SK-N-SH treated with all-trans-retinoic acid at 6 μM for 48 hours (cell line): Measurements from ENCODE around the gene GDA.

ENCODE experiments used
- ATAC-seq: fragments of 200-7000 bp; cut with Tn5 transposase; 3 replicates; pipeline ENCODE4 v1.9.1; 2020; ENCODE audit warnings: mild to moderate bottlenecking, moderate library complexity
- ARNTL ChIP-seq: fragments of 450-650 bp; formaldehyde crosslinking; IDR thresholded peaks from 2 replicates; pipeline ENCODE4 v1.5.0; 2020; ENCODE audit warnings: low read depth, mild to moderate bottlenecking, moderate library complexity, borderline replicate concordance
- BACH2 ChIP-seq: fragments of 250-450 bp; sonication (Bioruptor Pico); IDR thresholded peaks from 2 replicates; pipeline ENCODE4 v1.9.0; 2021; ENCODE audit warnings: mild to moderate bottlenecking, borderline replicate concordance
- CSDC2 ChIP-seq: fragments of 250-450 bp; sonication (Bioruptor Pico); IDR thresholded peaks from 2 replicates; pipeline ENCODE4 v1.5.0; 2020; ENCODE audit warnings: mild to moderate bottlenecking, moderate library complexity
- ESRRG ChIP-seq: fragments of 250-450 bp; sonication (Bioruptor Pico); IDR thresholded peaks from 2 replicates; pipeline ENCODE4 v1.6.1; 2021; ENCODE audit warnings: mild to moderate bottlenecking
- GLIS3 ChIP-seq: fragments of 250-450 bp; sonication (Bioruptor Pico); IDR thresholded peaks from 2 replicates; pipeline ENCODE4 v1.5.0; 2020; ENCODE audit warnings: mild to moderate bottlenecking, moderate library complexity
- ISL1 ChIP-seq: fragments of 250-450 bp; sonication (Bioruptor Pico); IDR thresholded peaks from 2 replicates; pipeline ENCODE4 v2.1.2; 2022; ENCODE audit warnings: mild to moderate bottlenecking, moderate library complexity
- OSR1 ChIP-seq: fragments of 250-450 bp; sonication (Bioruptor Pico); IDR thresholded peaks from 2 replicates; pipeline ENCODE4 v1.8.0; 2022; ENCODE audit warnings: moderate library complexity, mild to moderate bottlenecking, inconsistent platforms
- PPARA ChIP-seq: fragments of 250-450 bp; sonication (Bioruptor Pico); IDR thresholded peaks from 2 replicates; pipeline ENCODE4 v1.5.0; 2020; ENCODE audit warnings: mild to moderate bottlenecking, borderline replicate concordance
- RARB ChIP-seq: fragments of 250-450 bp; sonication (Bioruptor Pico); IDR thresholded peaks from 2 replicates; pipeline ENCODE4 v1.8.0; 2021; ENCODE audit warnings: mild to moderate bottlenecking, moderate library complexity
- SNAI2 ChIP-seq: fragments of 250-450 bp; sonication (Bioruptor Pico); IDR thresholded peaks from 2 replicates; pipeline ENCODE4 v1.5.0; 2020; ENCODE audit warnings: mild to moderate bottlenecking, moderate library complexity
- TCF4 ChIP-seq: fragments of 250-450 bp; sonication (Bioruptor Pico); IDR thresholded peaks from 2 replicates; pipeline ENCODE4 v1.8.0; 2021; ENCODE audit warnings: mild to moderate bottlenecking, moderate library complexity, borderline replicate concordance
- TOX ChIP-seq: fragments of 250-450 bp; sonication (Bioruptor Pico); IDR thresholded peaks from 2 replicates; pipeline ENCODE4 v1.8.0; 2021; ENCODE audit warnings: mild to moderate bottlenecking, moderate library complexity, borderline replicate concordance
- ZC3H10 ChIP-seq: fragments of 250-450 bp; sonication (Bioruptor Pico); IDR thresholded peaks from 2 replicates; pipeline ENCODE4 v1.5.1; 2021; ENCODE audit warnings: mild to moderate bottlenecking, moderate library complexity
- ZFP30 ChIP-seq: fragments of 450-650 bp; formaldehyde crosslinking; IDR thresholded peaks from 2 replicates; pipeline ENCODE4 v1.5.0; 2022; ENCODE audit warnings: mild to moderate bottlenecking, moderate library complexity
- ZNF565 ChIP-seq: fragments of 450-650 bp; formaldehyde crosslinking; conservative IDR thresholded peaks from 2 replicates; pipeline ENCODE4 v1.5.0; 2020; ENCODE audit warnings: low read depth, mild to moderate bottlenecking, moderate library complexity
- ZNF70 ChIP-seq: fragments of 450-650 bp; formaldehyde crosslinking; IDR thresholded peaks from 2 replicates; pipeline ENCODE4 v1.5.0; 2020; ENCODE audit warnings: mild to moderate bottlenecking, moderate library complexity
- ZNF8 ChIP-seq: fragments of 450-650 bp; formaldehyde crosslinking; IDR thresholded peaks from 2 replicates; pipeline ENCODE4 v1.5.0; 2020; ENCODE audit warnings: mild to moderate bottlenecking, moderate library complexity
- TF ChIP-seq, protein P1 (sequence below): fragments of 250-450 bp; sonication (Bioruptor Pico); IDR thresholded peaks from 2 replicates; pipeline ENCODE4 v1.5.0; 2020; ENCODE audit warnings: mild to moderate bottlenecking, moderate library complexity
- TF ChIP-seq, protein P2 (sequence below): fragments of 250-450 bp; sonication (Bioruptor Pico); IDR thresholded peaks from 2 replicates; pipeline ENCODE4 v1.5.1; 2020; ENCODE audit warnings: low read depth, mild to moderate bottlenecking, moderate library complexity
- TF ChIP-seq, protein P3 (sequence below): fragments of 250-450 bp; sonication (Bioruptor Pico); IDR thresholded peaks from 2 replicates; pipeline ENCODE4 v1.8.0; 2020; ENCODE audit warnings: mild to moderate bottlenecking, moderate library complexity, borderline replicate concordance
- TF ChIP-seq, protein P4 (sequence below): fragments of 250-450 bp; sonication (Bioruptor Pico); IDR thresholded peaks from 2 replicates; pipeline ENCODE4 v1.8.0; 2021; ENCODE audit warnings: low read depth, mild to moderate bottlenecking, moderate library complexity, borderline replicate concordance

GDA gene

DNA sequence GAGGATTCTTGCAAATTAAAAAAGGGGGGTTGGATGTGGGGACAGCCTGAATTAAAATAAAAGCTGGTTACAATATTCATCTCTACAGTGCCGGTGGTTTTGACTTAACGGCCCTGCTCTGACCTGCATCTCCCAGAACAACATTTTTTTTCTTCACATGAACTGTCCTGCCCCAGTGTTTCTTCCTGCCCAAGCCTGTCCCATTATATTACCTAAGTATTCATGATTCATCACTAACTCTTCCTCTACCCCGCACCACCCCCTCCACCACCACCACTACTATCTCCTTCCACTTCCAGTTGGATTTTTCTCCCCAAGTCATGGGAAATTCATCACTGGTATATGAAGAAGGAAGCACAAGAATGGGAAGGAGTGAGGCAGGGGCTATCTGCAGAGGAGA lies 125.7 kb downstream of the GDA start:
- TF ChIP-seq, protein P1, sequence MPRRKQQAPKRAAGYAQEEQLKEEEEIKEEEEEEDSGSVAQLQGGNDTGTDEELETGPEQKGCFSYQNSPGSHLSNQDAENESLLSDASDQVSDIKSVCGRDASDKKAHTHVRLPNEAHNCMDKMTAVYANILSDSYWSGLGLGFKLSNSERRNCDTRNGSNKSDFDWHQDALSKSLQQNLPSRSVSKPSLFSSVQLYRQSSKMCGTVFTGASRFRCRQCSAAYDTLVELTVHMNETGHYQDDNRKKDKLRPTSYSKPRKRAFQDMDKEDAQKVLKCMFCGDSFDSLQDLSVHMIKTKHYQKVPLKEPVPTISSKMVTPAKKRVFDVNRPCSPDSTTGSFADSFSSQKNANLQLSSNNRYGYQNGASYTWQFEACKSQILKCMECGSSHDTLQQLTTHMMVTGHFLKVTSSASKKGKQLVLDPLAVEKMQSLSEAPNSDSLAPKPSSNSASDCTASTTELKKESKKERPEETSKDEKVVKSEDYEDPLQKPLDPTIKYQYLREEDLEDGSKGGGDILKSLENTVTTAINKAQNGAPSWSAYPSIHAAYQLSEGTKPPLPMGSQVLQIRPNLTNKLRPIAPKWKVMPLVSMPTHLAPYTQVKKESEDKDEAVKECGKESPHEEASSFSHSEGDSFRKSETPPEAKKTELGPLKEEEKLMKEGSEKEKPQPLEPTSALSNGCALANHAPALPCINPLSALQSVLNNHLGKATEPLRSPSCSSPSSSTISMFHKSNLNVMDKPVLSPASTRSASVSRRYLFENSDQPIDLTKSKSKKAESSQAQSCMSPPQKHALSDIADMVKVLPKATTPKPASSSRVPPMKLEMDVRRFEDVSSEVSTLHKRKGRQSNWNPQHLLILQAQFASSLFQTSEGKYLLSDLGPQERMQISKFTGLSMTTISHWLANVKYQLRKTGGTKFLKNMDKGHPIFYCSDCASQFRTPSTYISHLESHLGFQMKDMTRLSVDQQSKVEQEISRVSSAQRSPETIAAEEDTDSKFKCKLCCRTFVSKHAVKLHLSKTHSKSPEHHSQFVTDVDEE: no peak
- TF ChIP-seq OSR1 (CRISPR knock-in tag): no peak
- TF ChIP-seq ZNF70 (CRISPR knock-in tag): no peak
- TF ChIP-seq ZFP30 (CRISPR knock-in tag): no peak
- no peak for TF ChIP-seq ESRRG (CRISPR knock-in tag)
- TF ChIP-seq ZC3H10 (CRISPR knock-in tag): no peak
- TF ChIP-seq GLIS3 (CRISPR knock-in tag): no peak
- no peak for TF ChIP-seq TCF4 (CRISPR knock-in tag)
- TF ChIP-seq, protein P2, sequence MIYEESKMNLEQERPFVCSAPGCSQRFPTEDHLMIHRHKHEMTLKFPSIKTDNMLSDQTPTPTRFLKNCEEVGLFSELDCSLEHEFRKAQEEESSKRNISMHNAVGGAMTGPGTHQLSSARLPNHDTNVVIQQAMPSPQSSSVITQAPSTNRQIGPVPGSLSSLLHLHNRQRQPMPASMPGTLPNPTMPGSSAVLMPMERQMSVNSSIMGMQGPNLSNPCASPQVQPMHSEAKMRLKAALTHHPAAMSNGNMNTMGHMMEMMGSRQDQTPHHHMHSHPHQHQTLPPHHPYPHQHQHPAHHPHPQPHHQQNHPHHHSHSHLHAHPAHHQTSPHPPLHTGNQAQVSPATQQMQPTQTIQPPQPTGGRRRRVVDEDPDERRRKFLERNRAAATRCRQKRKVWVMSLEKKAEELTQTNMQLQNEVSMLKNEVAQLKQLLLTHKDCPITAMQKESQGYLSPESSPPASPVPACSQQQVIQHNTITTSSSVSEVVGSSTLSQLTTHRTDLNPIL (CRISPR knock-in tag): no peak
- no peak for ATAC-seq

DNA sequence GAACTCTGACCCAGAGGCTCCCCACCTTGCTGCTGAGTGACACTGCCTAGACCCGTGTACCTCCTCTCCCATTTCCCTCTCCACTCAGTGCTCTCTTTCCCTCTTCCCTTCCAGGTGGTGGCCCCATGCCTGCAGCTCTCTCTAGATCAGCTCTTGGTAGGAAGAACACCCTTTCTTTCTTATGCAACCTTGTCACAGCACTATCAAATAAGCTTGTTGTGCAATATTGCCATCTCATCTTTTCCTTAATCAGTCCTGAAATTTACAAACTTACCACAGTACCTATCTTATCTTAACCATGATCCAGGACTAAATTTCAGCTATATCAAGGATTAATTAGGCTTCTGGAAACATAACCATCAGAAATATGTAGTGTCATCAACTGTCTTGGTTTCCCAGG lies 127.2 kb downstream of the GDA start:
- no peak for ATAC-seq
- TF ChIP-seq TCF4 (CRISPR knock-in tag) (no peak), ZC3H10 (CRISPR knock-in tag) (no peak), ZNF565 (no peak), GLIS3 (CRISPR knock-in tag) (no peak), PPARA (CRISPR knock-in tag) (no peak), ZNF8 (CRISPR knock-in tag) (no peak)
- TF ChIP-seq, protein P3, sequence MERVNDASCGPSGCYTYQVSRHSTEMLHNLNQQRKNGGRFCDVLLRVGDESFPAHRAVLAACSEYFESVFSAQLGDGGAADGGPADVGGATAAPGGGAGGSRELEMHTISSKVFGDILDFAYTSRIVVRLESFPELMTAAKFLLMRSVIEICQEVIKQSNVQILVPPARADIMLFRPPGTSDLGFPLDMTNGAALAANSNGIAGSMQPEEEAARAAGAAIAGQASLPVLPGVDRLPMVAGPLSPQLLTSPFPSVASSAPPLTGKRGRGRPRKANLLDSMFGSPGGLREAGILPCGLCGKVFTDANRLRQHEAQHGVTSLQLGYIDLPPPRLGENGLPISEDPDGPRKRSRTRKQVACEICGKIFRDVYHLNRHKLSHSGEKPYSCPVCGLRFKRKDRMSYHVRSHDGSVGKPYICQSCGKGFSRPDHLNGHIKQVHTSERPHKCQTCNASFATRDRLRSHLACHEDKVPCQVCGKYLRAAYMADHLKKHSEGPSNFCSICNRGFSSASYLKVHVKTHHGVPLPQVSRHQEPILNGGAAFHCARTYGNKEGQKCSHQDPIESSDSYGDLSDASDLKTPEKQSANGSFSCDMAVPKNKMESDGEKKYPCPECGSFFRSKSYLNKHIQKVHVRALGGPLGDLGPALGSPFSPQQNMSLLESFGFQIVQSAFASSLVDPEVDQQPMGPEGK (CRISPR knock-in tag): no peak
- TF ChIP-seq, all 23 proteins: peak for 0

DNA sequence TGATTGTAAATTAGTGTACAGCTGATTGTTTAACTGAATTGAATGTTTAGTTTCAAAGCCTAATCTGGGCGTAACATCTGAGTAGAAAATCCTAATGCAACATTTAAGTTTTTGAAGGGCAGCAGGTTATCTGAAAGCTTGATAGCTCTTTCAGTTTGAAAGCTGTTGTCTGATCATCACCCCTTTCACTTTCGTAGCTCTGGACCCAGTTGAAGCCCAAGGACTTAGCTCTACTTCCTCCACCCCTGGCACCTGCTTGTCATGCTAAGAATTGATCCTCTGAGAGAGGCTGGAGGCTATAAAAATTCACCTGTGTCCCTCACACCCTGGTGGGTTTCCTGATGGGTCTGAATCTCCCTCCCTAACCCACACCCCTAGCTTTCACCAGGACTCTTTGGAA lies 129.7 kb downstream of the GDA start:
- no peak for ATAC-seq
- TF ChIP-seq, protein P4, sequence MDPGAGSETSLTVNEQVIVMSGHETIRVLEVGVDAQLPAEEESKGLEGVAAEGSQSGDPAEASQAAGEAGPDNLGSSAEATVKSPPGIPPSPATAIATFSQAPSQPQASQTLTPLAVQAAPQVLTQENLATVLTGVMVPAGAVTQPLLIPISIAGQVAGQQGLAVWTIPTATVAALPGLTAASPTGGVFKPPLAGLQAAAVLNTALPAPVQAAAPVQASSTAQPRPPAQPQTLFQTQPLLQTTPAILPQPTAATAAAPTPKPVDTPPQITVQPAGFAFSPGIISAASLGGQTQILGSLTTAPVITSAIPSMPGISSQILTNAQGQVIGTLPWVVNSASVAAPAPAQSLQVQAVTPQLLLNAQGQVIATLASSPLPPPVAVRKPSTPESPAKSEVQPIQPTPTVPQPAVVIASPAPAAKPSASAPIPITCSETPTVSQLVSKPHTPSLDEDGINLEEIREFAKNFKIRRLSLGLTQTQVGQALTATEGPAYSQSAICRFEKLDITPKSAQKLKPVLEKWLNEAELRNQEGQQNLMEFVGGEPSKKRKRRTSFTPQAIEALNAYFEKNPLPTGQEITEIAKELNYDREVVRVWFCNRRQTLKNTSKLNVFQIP: no peak
- TF ChIP-seq RARB (CRISPR knock-in tag): no peak
- TF ChIP-seq, protein P3 (CRISPR knock-in tag): no peak
- TF ChIP-seq, protein P2 (CRISPR knock-in tag): no peak
- TF ChIP-seq ZNF70 (CRISPR knock-in tag): no peak
- TF ChIP-seq ZC3H10 (CRISPR knock-in tag): no peak
- no peak for TF ChIP-seq ZFP30 (CRISPR knock-in tag)
- TF ChIP-seq PPARA (CRISPR knock-in tag): no peak
- no peak for TF ChIP-seq ISL1
- TF ChIP-seq ESRRG (CRISPR knock-in tag): no peak
- TF ChIP-seq SNAI2 (CRISPR knock-in tag): no peak
- TF ChIP-seq OSR1 (CRISPR knock-in tag): no peak
- no peak for TF ChIP-seq TOX (CRISPR knock-in tag)
- TF ChIP-seq CSDC2 (CRISPR knock-in tag): no peak
- TF ChIP-seq BACH2 (CRISPR knock-in tag): no peak
- TF ChIP-seq ARNTL (CRISPR knock-in tag): no peak
- TF ChIP-seq ZNF8 (CRISPR knock-in tag): no peak
- TF ChIP-seq, all 23 proteins: peak for 0
